ENCODE data around the gene DUT.
"Not testable (repeated sequence)": the region's sequence is repeated elsewhere in the genome, so short reads cannot be mapped to it uniquely, and the experiment has no call there.

The DUT gene

DNA sequence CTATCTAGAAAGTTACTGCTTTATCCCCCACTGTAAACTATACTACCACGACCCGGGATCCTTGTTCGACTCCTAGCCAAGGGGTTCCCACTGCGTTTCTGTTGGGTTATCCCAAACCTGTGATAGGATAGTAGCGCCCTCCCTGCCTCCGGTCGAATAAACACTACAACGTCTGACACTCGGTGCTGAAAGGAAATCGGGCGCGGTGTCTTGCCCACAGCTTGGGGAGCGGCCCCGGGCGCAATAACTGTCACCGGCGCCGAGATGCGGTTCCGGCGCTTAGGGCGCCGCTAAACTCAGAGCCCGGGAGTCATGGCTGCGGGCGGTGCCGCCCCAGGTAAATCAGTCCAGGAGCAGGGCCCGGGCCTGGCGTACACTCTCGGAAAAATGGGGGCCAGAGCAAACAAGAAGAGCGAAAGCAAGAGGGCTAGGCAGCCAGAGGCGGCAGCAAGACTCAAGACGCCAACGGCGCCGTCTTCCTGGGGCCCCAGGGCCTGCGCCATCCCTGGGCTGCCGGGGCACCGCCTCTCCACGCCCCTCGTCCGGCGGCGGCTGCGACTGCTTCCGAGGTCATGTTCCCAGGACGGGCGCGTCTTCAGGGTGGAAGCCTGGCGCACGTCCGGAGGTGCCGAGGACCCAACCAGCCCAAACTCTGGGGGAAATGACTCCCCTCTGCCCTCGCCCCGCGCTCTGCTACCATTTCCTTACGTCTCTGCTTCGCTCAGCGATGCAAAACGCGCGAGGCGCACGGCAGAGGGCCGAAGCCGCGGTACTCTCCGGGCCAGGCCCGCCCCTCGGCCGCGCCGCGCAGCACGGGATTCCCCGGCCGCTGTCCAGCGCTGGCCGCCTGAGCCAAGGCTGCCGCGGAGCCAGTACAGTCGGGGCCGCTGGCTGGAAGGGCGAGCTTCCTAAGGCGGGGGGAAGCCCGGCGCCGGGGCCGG is at the start of gene DUT:
DUT (plus strand) TSS at position 575 of the 941 bp plus-strand sequence; CDS start at position 662, 87 bp downstream.
- DNase-seq = peak; percentile 73 to 78

- no peak for DNase-seq
Observed at GRCh38 chr15:48281674-48282073, 49.6 kb upstream of the DUT start.

GRCh38 chr15:48282216-48282615 is 49.0 kb upstream of the DUT start:
- DNase-seq = no peak

GRCh38 chr15:48283396-48284145 is 47.7 kb upstream of the DUT start:
- DNase-seq = peak; percentile 63 to 86

DNA sequence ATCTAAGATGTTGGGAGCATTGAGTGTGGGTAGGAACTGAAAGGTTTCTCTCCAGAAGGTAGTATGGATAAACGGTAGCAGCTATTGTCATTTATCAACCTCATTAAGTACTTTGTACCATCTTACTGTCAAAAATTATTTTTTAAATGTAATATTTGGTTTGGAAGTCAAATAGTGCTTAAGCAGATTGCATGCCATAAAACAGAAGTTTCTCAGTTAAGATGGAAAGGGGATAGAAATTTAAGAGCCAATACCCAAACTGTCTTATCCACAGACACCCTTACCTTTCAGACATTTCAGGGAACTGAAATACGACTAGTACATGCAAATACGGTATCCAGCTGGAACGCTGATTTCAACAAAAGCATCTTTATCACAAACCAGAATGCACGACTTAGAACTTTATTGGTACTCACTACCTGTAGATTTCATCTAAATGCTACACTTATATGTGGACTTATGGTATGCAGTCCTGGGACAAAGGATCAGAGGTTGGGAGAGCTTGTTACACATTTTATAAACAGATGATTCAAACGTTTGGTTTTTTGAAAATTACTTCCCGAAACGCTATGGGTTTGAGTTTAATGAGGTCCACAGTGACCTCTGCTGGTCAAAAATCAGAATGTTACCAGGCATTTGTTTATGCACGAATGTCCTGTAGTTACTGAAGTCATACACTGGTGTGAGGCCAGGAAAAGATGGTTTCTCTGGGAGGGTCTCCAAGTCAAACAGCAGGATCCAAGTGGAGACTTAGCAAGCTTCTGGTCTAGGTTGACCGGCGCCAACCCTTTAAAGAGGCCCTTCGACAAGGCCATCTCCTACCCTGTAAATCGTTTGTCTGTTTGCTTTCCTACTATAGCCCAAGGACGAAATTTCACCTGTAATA is 45.7 kb upstream of the DUT start:
- peak; percentile 67 to 84 for DNase-seq

- DNase-seq = no peak
Observed at GRCh38 chr15:48289628-48290027, 41.6 kb upstream of the DUT start.

DNA sequence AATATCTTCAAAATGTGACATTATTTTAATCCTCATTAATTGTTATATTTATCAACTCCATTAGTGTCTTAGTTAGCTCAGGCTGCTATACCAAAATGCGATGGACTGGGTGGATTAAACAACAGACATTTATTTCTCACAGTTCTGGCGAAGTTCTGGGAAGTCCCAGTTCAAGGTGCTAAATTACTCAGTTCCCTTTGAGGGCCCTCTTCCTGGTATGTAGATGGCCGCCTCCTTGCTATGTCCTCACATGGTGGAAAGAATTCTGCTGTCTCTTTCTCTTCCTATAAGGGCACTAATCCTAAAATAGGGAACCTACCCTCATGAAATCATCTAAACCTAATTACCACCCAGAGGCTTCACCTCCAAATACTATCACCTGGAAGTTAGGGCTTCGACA is 38.8 kb upstream of the DUT start:
- no peak for DNase-seq

GRCh38 chr15:48297668-48298067 is 33.6 kb upstream of the DUT start:
- no peak for DNase-seq

GRCh38 chr15:48298914-48299313 is 32.3 kb upstream of the DUT start:
- DNase-seq = no peak

DNA sequence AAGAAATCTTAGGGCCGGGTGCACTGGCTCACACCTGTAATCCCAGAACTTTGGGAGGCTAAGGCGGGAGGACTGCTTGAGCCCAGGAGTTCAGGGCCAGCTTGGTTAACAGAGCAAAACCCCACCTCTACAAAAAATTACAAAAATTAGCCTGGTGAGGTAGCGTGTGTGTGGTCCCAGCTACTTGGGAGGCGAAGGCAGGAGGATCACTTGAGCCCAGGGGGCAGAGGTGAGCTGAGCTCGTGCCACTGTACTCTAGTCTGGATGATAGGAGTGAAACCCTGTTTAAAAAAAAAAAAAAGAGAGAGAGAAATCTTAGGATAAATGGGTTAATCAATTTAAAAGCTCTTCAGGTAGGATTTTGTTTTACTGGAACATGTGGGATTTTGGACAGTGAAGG is 31.2 kb upstream of the DUT start:
- no peak for DNase-seq

- DNase-seq = no peak
Observed at GRCh38 chr15:48304398-48304797, 26.8 kb upstream of the DUT start.

DNA sequence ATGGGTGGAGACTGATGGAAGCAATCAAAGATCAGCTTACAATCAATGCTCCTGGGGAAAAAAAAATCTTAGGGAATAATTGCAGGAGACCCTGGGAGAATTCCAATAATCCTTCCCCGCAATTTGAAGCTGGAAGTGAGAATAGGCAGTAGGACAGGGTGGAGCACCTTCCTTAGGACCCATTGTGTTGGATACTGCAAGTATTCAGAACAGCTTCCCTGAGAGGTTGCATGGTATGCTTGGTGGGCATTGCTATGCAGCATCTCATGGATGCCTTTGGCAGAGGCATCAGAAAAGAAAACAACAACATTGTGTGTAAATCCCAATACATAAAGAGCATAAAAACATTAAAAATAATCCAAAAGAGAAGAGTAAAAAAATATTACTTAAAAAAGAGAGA is 24.6 kb upstream of the DUT start:
- no peak for DNase-seq

DNA sequence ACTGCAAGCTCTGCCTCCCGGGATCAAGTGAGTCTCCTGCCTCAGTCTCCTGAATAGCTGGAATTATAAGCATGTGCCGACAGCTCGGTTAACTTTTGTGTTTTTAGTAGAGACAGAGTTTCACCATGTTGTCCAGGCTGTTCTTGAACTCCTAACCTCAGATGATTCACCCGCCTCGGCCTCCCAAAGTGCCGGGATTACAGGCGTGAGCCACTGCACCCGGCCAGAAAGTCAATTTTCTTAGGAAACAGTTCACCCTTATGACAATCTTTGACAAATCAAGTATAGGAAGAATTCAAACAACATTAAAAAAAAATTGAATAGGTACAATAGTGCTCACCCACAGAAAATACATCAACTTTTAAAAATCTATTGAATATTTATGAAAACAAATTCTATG is 23.6 kb upstream of the DUT start:
- DNase-seq = no peak

DNA sequence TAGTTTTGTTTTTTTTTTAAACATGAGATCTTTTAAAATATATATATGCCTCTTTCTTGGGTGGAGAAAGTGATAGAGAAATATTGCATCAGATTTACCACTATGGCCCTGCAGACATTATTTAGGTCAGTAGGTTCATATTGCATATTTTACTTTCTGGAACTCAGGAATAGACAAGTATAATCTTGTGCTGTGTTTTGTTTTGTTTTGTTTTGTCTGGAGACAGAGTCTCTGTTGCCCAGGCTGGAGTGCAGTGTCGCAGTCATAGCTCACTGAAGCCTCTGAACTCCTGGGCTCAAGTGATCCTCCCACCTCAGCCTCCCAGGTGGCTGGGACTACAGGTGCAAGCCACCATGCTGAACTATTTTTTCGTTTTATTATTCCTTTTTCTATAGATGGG is 21.5 kb upstream of the DUT start:
- DNase-seq = no peak

DNA sequence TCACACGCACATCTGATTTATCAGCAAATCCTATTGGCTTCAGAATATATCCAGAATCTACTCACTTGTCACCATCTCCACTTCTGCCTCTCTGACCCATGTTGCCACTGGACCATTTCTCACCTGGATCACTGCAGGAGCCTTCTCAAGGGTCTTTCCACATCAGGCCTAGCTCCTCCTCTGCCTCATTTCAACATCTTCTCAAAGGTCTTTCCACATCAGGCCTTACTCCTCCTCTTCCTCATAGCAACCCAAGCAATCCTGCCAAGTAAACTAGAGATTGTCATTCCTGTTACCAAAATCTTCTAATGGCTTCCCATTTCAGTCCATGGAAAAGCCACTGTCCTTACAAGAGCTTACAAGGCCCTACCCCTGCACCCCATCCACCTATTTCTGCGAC is 18.0 kb upstream of the DUT start:
- no peak for DNase-seq

GRCh38 chr15:48315041-48315440 is 16.2 kb upstream of the DUT start:
- DNase-seq = no peak

- DNase-seq = no peak
Observed at GRCh38 chr15:48317221-48317620, 14.0 kb upstream of the DUT start.

GRCh38 chr15:48318131-48318530 is 13.1 kb upstream of the DUT start:
- no peak for DNase-seq

- DNase-seq = no peak
Observed at GRCh38 chr15:48323294-48323693, 7.9 kb upstream of the DUT start.

DNA sequence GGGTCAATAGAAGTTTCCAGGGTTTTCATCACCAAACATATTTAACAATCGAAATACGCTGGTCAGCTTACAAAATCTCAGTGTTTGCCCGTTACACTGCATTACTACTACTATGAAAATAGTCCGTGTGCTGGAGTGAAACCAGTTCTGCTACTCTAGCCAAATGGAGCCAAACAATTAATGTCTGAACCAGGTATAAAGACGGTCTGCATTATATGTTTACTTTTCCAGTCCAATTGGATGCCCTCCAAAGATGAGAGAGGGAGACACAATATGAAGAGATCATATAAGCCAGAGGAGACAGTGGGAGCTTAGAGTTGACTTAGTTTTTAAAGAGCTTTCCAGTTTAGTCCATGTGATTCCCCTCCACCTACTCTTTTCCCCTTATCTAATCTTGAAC is 6.3 kb upstream of the DUT start:
- DNase-seq = no peak

GRCh38 chr15:48325400-48325799 is 5.8 kb upstream of the DUT start:
- no peak for DNase-seq

DNA sequence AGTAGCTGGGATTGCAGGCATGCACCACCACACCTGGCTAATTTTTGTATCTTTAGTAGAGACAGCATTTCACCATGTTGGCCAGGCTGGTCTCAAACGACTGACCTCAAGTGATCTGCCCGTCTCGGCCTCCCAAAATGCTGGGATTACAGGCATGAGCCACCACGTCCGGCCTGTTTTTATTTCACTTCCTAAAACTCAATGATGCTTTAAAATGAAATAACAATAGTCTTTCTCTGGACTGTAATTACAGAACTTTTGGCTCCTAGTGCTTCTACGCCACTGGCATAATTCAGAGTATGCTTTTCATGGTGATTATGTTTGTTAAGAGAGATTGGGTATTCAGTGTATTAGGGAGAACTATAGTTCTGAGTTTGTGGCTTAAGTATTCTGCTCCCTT is 5.0 kb upstream of the DUT start:
- DNase-seq = not testable (repeated sequence)
